Panc1 (cell line): ENCODE results near the gene PRIMPOL. TPM values are rescaled to one million over a fixed set of nuclear protein-coding genes. Genes with fewer than 3 reads are reported as not detected.
"Not testable (repeated sequence)": the region's sequence is repeated elsewhere in the genome, so short reads cannot be mapped to it uniquely, and the experiment has no call there.

Experiments
- ATAC-seq: fragments of 200-7000 bp; cut with Tn5 transposase; 2 replicates; pipeline ENCODE4 v1.9.1; 2020; ENCODE audit warnings: mild to moderate bottlenecking, moderate library complexity
- BruUV-seq: library from RNA; stranded (reverse); fragments of 400-500 nt; replicated peaks from 2 replicates; lab custom pipeline; 2021; lab: Mats Ljungman, UMichigan
- CTCF ChIA-PET: fragments of 300-600 bp; sonication (Branson Sonifier 250); formaldehyde crosslinking; loops from one replicate; lab custom pipeline; 2022; ENCODE audit warnings: antibody characterized with exemption; lab: Charles Lee
- POLR2A ChIA-PET: fragments of 300-600 bp; sonication (Branson Sonifier 250); formaldehyde crosslinking; loops from one replicate; lab custom pipeline; 2022; ENCODE audit warnings: antibody characterized with exemption; lab: Charles Lee
- DNase-seq: peaks from one replicate; pipeline ENCODE4 v3.0.0-alpha.2; 2010; ENCODE audit warnings: low read depth, low spot score
- H3K27ac ChIP-seq: 2 replicates; pipeline ENCODE4 v1.5.1; 2011; ENCODE audit warnings: mild to moderate bottlenecking, low read length, inconsistent platforms
- H3K27me3 ChIP-seq: fragments of 200-500 bp; sonication (Bioruptor generic); 2 replicates; pipeline ENCODE4 v1.6.0; 2014; ENCODE audit warnings: low read length, inconsistent platforms; ENCODE audit not compliant: control insufficient read depth, insufficient read depth
- H3K36me3 ChIP-seq: fragments of 200-500 bp; sonication (Bioruptor generic); 2 replicates; pipeline ENCODE4 v1.5.1; 2014; ENCODE audit warnings: inconsistent platforms, mild to moderate bottlenecking, low read length, moderate library complexity; ENCODE audit not compliant: control insufficient read depth, insufficient read depth
- H3K4me1 ChIP-seq: 2 replicates; pipeline ENCODE4 v1.5.1; 2011; ENCODE audit warnings: inconsistent platforms, mild to moderate bottlenecking, low read length, moderate library complexity; ENCODE audit not compliant: control insufficient read depth, insufficient read depth
- H3K4me3 ChIP-seq, 2 experiments: 2 replicates each; pipeline ENCODE4 v1.5.1; 2011 to 2012; ENCODE audit warnings: low read depth in 2 of 2, low read length in 2 of 2, mild to moderate bottlenecking in 2 of 2, inconsistent platforms in 1 of 2, moderate library complexity in 1 of 2
- H3K9me3 ChIP-seq: fragments of 200-500 bp; sonication (Bioruptor generic); 2 replicates; pipeline ENCODE4 v1.5.1; 2014; ENCODE audit warnings: low read depth, mild to moderate bottlenecking, inconsistent platforms, low read length, moderate library complexity; ENCODE audit not compliant: control insufficient read depth, insufficient read depth
- POLR2AphosphoS5 ChIP-seq: IDR thresholded peaks from 2 replicates; pipeline ENCODE4 v1.6.1; 2012; ENCODE audit warnings: mild to moderate bottlenecking, low read depth, low read length, moderate library complexity
- SIN3A ChIP-seq: IDR thresholded peaks from 2 replicates; pipeline ENCODE4 v1.6.1; 2012; ENCODE audit warnings: low read depth, mild to moderate bottlenecking, low read length, moderate library complexity, borderline replicate concordance; ENCODE audit not compliant: insufficient read depth
- TCF7L2 ChIP-seq: IDR thresholded peaks from 2 replicates; pipeline ENCODE4 v1.6.1; 2011; ENCODE audit warnings: mild to moderate bottlenecking, low read depth, low read length, inconsistent platforms
- in situ Hi-C: cut with HindIII; loops from 2 replicates; pipeline ENCODE4 v1.10.0; 2016; ENCODE audit warnings: low sequenced_read_pairs, low pct_unique_long_range_greater_than_20kb
- intact Hi-C: fragments of 100-400 bp; cut with micrococcal nuclease; formaldehyde crosslinking; loops from one replicate; pipeline ENCODE4 v1.10.0; 2022; ENCODE audit not compliant: unreplicated experiment
- total RNA-seq: library from RNA; stranded (reverse); gene quantifications from one replicate; pipeline ENCODE4 v1.2.1, GENCODE V29; 2021; ENCODE audit not compliant: unreplicated experiment
- TF ChIP-seq, protein P1 (sequence below): fragments of 450-650 bp; IDR thresholded peaks from 2 replicates; pipeline ENCODE4 v1.5.1; 2017; ENCODE audit warnings: mild to moderate bottlenecking
- TF ChIP-seq, protein P2 (sequence below), 2 experiments: IDR thresholded peaks; 2 replicates each; pipeline ENCODE4 v1.6.1; 2011 to 2012; ENCODE audit warnings: low read depth in 2 of 2, control low read depth in 1 of 2, low read length in 1 of 2, mild to moderate bottlenecking in 1 of 2, moderate library complexity in 1 of 2; ENCODE audit not compliant: insufficient read depth in 1 of 2

Gene PRIMPOL
- total RNA-seq, 1 experiment from 2014 or later, result 11.7 TPM

- POLR2A ChIA-PET, result no interaction called here
- Histone ChIP-seq H3K9me3 (no peaks in the 10 kb centered on the region), H3K27me3 (no peaks in the 10 kb centered on the region), H3K36me3 (no peaks in the 10 kb centered on the region), H3K4me3 (no peak overlapping the region), H3K4me1 (peaks cover 12% of the 10 kb centered on the region), H3K27ac (no peak overlapping the region)
- ATAC-seq (no peak), DNase-seq (no peak)
- CTCF ChIA-PET, result no interaction called here
- in situ Hi-C loops, result no loop called here
- no TSS peak for BruUV-seq
- intact Hi-C loops, result no loop called here
- TF ChIP-seq SIN3A (no peak), TCF7L2 (no peak), POLR2AphosphoS5 (no peak)
- TF ChIP-seq, protein P1, sequence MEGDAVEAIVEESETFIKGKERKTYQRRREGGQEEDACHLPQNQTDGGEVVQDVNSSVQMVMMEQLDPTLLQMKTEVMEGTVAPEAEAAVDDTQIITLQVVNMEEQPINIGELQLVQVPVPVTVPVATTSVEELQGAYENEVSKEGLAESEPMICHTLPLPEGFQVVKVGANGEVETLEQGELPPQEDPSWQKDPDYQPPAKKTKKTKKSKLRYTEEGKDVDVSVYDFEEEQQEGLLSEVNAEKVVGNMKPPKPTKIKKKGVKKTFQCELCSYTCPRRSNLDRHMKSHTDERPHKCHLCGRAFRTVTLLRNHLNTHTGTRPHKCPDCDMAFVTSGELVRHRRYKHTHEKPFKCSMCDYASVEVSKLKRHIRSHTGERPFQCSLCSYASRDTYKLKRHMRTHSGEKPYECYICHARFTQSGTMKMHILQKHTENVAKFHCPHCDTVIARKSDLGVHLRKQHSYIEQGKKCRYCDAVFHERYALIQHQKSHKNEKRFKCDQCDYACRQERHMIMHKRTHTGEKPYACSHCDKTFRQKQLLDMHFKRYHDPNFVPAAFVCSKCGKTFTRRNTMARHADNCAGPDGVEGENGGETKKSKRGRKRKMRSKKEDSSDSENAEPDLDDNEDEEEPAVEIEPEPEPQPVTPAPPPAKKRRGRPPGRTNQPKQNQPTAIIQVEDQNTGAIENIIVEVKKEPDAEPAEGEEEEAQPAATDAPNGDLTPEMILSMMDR, result no peak
- TF ChIP-seq, protein P2, sequence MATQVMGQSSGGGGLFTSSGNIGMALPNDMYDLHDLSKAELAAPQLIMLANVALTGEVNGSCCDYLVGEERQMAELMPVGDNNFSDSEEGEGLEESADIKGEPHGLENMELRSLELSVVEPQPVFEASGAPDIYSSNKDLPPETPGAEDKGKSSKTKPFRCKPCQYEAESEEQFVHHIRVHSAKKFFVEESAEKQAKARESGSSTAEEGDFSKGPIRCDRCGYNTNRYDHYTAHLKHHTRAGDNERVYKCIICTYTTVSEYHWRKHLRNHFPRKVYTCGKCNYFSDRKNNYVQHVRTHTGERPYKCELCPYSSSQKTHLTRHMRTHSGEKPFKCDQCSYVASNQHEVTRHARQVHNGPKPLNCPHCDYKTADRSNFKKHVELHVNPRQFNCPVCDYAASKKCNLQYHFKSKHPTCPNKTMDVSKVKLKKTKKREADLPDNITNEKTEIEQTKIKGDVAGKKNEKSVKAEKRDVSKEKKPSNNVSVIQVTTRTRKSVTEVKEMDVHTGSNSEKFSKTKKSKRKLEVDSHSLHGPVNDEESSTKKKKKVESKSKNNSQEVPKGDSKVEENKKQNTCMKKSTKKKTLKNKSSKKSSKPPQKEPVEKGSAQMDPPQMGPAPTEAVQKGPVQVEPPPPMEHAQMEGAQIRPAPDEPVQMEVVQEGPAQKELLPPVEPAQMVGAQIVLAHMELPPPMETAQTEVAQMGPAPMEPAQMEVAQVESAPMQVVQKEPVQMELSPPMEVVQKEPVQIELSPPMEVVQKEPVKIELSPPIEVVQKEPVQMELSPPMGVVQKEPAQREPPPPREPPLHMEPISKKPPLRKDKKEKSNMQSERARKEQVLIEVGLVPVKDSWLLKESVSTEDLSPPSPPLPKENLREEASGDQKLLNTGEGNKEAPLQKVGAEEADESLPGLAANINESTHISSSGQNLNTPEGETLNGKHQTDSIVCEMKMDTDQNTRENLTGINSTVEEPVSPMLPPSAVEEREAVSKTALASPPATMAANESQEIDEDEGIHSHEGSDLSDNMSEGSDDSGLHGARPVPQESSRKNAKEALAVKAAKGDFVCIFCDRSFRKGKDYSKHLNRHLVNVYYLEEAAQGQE (IDR thresholded peaks at IDR 0.05; ENCODE audit: insufficient read depth in 1 of 2, low read depth in 2 of 2, low read length in 1 of 2), result no peak
These were observed 2.4 kb downstream of the PRIMPOL start for GRCh38 chr4:184651899-184652298.

DNA sequence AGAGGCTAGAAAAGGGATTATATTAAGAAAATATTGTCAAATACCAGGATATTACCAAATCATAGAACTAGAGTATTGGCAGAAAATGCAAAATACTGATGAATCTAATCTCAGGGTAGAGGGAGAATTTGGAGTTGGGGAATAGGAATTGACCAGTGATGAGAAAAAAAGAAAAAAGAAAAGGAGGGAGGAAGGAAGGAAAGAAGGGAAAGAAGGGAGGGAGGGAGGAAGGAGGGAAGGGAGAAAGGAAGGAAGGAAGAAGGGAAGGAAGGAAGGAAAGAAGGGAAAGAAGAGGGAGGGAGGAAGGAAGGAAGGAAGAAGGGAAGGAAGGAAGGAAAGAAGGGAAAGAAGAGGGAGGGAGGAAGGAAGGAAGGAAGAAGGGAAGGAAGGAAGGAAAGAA lies 3.1 kb downstream of the PRIMPOL start:
- H3K4me3 ChIP-seq, H3K27me3 ChIP-seq, in situ Hi-C loops, CTCF ChIA-PET, ATAC-seq, H3K36me3 ChIP-seq, intact Hi-C loops, H3K4me1 ChIP-seq, BruUV-seq, H3K27ac ChIP-seq, DNase-seq, H3K9me3 ChIP-seq: not testable (repeated sequence)
- POLR2A ChIA-PET, result interaction anchor here (0.6 kb wide), 1 partner anchor 1429 kb away, joined by 3 read pairs; no protein-coding TSS in a partner anchor

- Histone ChIP-seq H3K27ac (no peak overlapping the region), H3K36me3 (no peaks in the 10 kb centered on the region; the same call in 1 of the 2 replicates), H3K27me3 (no peaks in the 10 kb centered on the region), H3K4me1 (peaks cover 5% of the 10 kb centered on the region; the same call in 1 of the 2 replicates), H3K9me3 (no peaks in the 10 kb centered on the region), H3K4me3 (no peak overlapping the region)
- BruUV-seq, result no TSS peak
- ChIA-PET CTCF (no interaction called here), POLR2A (no interaction called here)
- ATAC-seq (no peak), DNase-seq (no peak)
- intact Hi-C loops, result no loop called here
- in situ Hi-C loops, result no loop called here
- TF ChIP-seq TCF7L2 (no peak), SIN3A (no peak), POLR2AphosphoS5 (no peak)
- TF ChIP-seq, protein P1, result no peak
- TF ChIP-seq, protein P2 (IDR thresholded peaks at IDR 0.05; ENCODE audit: insufficient read depth in 1 of 2, low read depth in 2 of 2, low read length in 1 of 2), result no peak
These were observed 4.1 kb downstream of the PRIMPOL start for GRCh38 chr4:184653650-184654049.
